HepG2 (cell line): ENCODE results near the gene PRKCE. TPM values are rescaled to one million over a fixed set of nuclear protein-coding genes. Genes with fewer than 3 reads are reported as not detected.

Source experiments
- E2F2 ChIP-seq: sonication (generic); formaldehyde crosslinking; IDR thresholded peaks from 2 replicates; pipeline ENCODE4 v1.4.0; 2020; ENCODE audit warnings: missing genetic modification reagents, borderline replicate concordance
- GABPB1 ChIP-seq: IDR thresholded peaks from 2 replicates; pipeline ENCODE4 v1.6.1; 2016; ENCODE audit warnings: mild to moderate bottlenecking, missing genetic modification reagents, moderate library complexity, missing compliant biosample characterization
- KLF12 ChIP-seq: sonication (generic); formaldehyde crosslinking; IDR thresholded peaks from 2 replicates; pipeline ENCODE4 v1.4.0; 2020; ENCODE audit warnings: missing genetic modification reagents, borderline replicate concordance
- MLXIP ChIP-seq: sonication (generic); formaldehyde crosslinking; IDR thresholded peaks from 2 replicates; pipeline ENCODE4 v1.9.0; 2021; ENCODE audit warnings: missing genetic modification reagents, borderline replicate concordance
- PRDM4 ChIP-seq: sonication (generic); formaldehyde crosslinking; IDR thresholded peaks from 2 replicates; pipeline ENCODE4 v1.9.0; 2021; ENCODE audit warnings: missing genetic modification reagents, borderline replicate concordance
- ZNF180 ChIP-seq: sonication (generic); formaldehyde crosslinking; IDR thresholded peaks from 2 replicates; pipeline ENCODE4 v1.4.0; 2020; ENCODE audit warnings: low read depth, missing genetic modification reagents, borderline replicate concordance
- ZNF891 ChIP-seq: sonication (generic); formaldehyde crosslinking; IDR thresholded peaks from 2 replicates; pipeline ENCODE4 v1.5.0; 2020; ENCODE audit warnings: mild to moderate bottlenecking, missing genetic modification reagents
- polyA plus RNA-seq, 8 experiments: library from polyadenylated mRNA; depleted of rRNA in 3 of 8; stranded (reverse) in 7 of 8; unstranded in 1 of 8; fragments of >200 nt; fragmentation: Illumina TruSeq in 4 of 8; extraction: Trizol in 4 of 8; gene quantifications; 2 replicates each; pipeline versions ENCODE4 v1.2.1 to v1.2.3, GENCODE V29; 2011 to 2016; ENCODE audit warnings: low read depth in 4 of 8, missing spikeins in 1 of 8, mixed read lengths in 1 of 8; ENCODE audit not compliant: insufficient read depth in 1 of 8
- total RNA-seq, 5 experiments: library from RNA; depleted of rRNA; stranded (reverse); fragments of >200 nt; fragmentation: Illumina TruSeq; extraction: Trizol; gene quantifications; 2 replicates each; pipeline ENCODE4 v1.2.3, GENCODE V29; 2016; ENCODE audit warnings: low read depth in 1 of 5
- TF ChIP-seq, protein P1 (sequence below): sonication (generic); formaldehyde crosslinking; IDR thresholded peaks from one replicate; pipeline ENCODE4 v1.5.1; 2020; ENCODE audit warnings: mild to moderate bottlenecking, missing genetic modification reagents; ENCODE audit errors: not compliant biosample characterization

Gene PRKCE
- total and polyA plus RNA-seq, 2 of the 13 experiments (the other 11 are each of a cell fraction or from before 2014, with no cell fraction given) = 1.0 to 3.9 TPM

DNA sequence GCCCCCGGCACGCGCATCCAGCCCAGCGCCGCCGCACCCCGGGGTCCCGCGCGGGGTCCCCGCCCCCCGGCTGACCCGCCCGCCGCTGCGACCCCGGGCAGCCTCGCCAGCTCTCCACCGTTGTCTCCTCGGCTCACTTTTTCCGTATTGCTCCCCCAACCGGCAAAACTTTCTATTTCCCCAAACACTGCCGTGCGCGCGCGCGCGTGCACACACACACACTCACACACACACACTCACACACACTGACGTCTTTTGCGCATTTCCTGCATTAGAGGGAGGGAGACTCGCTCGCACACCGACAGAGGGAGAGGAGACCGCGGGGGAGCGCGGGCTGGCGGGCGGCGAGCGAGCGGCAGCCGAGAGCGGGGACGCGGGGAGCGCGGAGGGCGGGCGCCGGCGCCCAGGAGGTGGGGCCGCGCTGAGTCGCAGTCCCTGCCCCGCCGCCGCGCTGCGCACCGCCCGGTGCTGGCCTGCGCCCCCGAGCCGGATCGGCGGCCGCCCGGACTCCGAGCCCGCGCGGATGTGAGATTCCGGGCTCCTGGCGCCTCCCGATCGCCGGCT lies 542 bp upstream of the PRKCE start (continued):
- TF ChIP-seq ZNF891 (CRISPR knock-in tag) (no peak), E2F2 (CRISPR knock-in tag) (no peak), MLXIP (CRISPR knock-in tag) (0 out of 2 replicates have a peak, but pooled peaks have one; percentile 16), GABPB1 (CRISPR knock-in tag) (peak; percentile 86), PRDM4 (CRISPR knock-in tag) (no peak), ZNF180 (CRISPR knock-in tag) (no peak), KLF12 (CRISPR knock-in tag) (no peak)
- TF ChIP-seq, protein P1, sequence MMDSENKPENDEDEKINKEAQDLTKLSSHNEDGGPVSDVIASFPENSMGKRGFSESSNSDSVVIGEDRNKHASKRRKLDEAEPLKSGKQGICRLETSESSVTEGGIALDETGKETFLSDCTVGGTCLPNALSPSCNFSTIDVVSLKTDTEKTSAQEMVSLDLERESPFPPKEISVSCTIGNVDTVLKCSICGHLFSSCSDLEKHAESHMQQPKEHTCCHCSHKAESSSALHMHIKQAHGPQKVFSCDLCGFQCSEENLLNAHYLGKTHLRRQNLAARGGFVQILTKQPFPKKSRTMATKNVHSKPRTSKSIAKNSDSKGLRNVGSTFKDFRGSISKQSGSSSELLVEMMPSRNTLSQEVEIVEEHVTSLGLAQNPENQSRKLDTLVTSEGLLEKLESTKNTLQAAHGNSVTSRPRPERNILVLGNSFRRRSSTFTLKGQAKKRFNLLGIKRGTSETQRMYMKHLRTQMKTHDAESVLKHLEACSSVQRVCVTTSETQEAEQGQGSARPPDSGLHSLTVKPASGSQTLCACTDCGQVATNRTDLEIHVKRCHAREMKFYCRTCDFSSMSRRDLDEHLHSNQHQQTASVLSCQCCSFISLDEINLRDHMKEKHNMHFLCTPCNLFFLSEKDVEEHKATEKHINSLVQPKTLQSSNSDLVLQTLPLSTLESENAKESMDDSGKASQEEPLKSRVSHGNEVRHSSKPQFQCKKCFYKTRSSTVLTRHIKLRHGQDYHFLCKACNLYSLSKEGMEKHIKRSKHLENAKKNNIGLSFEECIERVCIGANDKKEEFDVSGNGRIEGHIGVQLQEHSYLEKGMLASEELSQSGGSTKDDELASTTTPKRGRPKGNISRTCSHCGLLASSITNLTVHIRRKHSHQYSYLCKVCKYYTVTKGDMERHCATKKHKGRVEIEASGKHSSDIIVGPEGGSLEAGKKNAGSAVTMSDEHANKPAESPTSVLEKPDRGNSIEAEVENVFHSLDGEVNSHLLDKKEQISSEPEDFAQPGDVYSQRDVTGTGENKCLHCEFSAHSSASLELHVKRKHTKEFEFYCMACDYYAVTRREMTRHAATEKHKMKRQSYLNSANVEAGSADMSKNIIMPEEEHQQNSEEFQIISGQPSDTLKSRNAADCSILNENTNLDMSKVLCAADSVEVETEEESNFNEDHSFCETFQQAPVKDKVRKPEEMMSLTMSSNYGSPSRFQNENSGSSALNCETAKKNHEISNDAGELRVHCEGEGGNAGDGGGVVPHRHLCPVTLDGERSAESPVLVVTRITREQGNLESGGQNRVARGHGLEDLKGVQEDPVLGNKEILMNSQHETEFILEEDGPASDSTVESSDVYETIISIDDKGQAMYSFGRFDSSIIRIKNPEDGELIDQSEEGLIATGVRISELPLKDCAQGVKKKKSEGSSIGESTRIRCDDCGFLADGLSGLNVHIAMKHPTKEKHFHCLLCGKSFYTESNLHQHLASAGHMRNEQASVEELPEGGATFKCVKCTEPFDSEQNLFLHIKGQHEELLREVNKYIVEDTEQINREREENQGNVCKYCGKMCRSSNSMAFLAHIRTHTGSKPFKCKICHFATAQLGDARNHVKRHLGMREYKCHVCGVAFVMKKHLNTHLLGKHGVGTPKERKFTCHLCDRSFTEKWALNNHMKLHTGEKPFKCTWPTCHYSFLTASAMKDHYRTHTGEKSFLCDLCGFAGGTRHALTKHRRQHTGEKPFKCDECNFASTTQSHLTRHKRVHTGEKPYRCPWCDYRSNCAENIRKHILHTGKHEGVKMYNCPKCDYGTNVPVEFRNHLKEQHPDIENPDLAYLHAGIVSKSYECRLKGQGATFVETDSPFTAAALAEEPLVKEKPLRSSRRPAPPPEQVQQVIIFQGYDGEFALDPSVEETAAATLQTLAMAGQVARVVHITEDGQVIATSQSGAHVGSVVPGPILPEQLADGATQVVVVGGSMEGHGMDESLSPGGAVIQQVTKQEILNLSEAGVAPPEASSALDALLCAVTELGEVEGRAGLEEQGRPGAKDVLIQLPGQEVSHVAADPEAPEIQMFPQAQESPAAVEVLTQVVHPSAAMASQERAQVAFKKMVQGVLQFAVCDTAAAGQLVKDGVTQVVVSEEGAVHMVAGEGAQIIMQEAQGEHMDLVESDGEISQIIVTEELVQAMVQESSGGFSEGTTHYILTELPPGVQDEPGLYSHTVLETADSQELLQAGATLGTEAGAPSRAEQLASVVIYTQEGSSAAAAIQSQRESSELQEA = no peak
